HG03342 (cell line): Measurements from ENCODE around the gene ERVK3-1.
"Not testable (repeated sequence)": the region's sequence is repeated elsewhere in the genome, so short reads cannot be mapped to it uniquely, and the experiment has no call there.

ENCODE experiments used
- ATAC-seq: cut with Tn5 transposase; IDR thresholded peaks from one replicate; pipeline ENCODE4 v1.9.1; 2021; ENCODE audit warnings: mild to moderate bottlenecking, moderate library complexity; ENCODE audit not compliant: unreplicated experiment

Gene ERVK3-1

DNA sequence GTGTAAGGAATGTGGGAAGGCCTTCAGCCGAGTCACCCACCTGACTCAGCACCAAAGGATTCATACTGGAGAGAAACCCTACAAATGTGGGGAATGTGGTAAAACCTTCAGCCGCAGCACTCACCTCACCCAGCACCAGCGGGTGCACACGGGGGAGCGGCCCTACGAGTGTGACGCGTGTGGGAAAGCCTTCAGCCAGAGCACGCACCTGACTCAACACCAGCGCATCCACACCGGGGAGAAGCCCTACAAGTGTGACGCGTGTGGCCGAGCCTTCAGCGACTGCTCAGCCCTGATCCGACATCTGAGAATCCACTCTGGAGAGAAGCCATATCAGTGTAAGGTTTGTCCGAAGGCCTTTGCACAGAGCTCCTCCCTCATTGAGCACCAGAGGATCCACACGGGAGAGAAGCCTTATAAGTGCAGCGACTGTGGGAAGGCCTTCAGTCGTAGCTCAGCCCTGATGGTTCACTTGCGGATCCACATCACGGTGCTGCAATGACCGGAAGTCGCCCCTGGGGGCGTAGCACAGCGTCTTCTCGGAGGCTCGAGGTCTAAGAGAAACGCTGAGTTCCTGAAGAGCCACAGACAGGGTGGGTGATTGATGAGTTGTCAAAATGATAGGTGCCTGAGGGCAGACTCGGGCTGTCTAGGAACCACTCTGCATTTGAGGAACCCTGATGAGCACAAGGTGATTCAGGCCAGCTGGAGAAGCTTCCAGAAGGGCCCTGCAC, 33.8 kb downstream of the ERVK3-1 start:
- no peak for ATAC-seq

DNA sequence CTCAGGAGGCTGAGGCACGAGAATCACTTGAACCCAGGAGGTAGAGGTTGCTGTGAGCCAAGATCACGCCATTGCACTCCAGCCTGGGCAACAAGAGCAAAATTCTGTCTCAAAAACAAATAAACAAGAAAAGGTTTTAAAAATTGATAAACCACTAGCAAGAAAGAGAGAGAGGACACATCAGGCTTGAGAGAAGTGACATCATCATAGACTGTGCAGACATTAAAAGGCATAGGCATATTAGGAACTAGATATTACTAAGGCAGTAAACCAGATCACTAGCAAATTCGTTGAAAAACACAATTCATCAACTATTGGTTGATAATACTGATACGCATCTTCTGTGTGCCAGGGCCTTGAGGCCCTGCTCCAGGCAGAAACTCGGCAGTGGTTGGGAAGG, 40.4 kb downstream of the ERVK3-1 start:
- ATAC-seq, result no peak

DNA sequence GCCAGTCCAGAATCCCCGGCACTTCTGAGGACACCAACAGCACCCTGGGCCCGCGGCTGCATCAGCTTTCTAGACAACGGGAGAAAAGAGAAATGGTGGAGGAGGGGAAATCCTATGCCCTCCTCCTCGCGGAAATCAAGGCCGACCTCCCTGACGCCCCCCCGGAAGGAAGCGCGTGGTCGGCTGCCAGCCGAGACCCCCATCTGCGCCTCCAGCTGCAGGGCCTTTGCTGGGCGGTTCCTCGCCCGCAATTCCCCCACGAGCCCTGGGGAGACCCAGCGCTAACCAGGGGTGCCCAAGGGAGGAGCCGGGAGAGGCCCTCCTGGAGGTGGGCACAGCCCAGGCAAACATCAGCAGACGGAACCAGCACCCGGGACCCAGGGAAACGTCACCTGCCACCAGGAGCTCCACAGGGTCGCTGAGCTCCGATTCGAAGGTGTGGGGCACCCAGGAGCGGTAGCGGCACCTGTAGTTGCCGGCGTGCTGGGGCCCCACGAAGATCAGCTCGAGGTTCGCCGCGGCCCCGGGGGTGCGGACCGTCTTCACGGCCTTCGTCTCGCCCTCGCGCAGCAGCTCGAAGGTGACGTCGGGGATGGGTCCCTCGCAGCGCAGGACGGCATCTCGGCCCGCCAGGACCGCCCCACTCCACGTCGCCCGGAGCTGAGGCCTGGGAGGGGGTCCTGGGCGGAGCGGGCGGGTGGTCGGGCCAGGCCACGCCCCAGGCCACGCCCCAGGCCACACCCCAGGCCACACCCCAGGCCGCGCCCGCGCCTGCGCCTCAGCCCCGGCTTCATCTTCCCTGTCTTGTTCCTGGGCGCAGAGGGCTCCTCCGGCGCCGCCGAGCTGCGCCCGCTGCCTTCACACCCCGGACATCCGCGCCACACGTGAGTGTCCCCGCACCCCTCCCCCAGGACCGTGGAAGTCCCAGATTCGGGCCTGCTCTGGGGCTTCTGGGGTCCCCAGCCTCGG, 42.1 kb downstream of the ERVK3-1 start:
- ATAC-seq, result peak; percentile 85

DNA sequence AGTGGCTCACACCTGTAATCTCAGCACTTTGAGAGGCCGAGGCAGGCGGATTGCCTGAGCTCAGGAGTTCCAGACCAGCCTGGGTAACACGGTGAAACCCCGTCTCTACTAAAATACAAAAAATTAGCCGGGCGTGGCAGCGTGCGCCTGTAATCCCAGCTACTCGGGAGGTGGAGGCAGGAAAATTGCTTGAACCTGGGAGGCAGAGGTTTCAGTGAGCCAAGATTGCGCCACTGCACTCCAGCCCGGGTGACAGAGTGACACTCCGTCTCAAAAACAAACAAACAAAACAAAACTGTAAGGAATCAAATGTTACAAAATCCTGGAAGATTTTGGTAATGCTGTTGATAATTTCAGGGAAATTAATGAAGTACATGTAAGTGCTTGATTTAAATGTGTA, 42.9 kb downstream of the ERVK3-1 start:
- not testable (repeated sequence) for ATAC-seq

DNA sequence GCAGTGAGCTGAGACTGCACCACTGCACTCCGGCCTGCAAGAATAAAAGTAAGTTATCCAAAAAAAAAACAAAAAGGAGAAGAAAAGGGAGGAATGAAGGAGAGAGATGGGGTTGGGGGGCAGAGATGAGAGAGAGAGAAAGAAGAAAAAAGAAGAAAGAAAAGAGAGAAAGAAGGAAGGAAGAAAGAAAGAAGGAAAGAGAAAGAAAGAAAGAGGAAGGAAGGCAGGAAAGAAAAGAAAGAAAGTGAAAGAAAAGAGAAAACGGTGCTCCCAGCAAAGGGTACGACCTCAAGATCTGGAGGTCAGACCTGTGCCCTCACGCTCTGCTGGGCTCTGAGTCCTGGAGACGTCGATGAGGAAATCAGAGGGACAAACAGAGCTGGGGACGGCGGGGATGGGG, 44.4 kb downstream of the ERVK3-1 start:
- no peak for ATAC-seq

DNA sequence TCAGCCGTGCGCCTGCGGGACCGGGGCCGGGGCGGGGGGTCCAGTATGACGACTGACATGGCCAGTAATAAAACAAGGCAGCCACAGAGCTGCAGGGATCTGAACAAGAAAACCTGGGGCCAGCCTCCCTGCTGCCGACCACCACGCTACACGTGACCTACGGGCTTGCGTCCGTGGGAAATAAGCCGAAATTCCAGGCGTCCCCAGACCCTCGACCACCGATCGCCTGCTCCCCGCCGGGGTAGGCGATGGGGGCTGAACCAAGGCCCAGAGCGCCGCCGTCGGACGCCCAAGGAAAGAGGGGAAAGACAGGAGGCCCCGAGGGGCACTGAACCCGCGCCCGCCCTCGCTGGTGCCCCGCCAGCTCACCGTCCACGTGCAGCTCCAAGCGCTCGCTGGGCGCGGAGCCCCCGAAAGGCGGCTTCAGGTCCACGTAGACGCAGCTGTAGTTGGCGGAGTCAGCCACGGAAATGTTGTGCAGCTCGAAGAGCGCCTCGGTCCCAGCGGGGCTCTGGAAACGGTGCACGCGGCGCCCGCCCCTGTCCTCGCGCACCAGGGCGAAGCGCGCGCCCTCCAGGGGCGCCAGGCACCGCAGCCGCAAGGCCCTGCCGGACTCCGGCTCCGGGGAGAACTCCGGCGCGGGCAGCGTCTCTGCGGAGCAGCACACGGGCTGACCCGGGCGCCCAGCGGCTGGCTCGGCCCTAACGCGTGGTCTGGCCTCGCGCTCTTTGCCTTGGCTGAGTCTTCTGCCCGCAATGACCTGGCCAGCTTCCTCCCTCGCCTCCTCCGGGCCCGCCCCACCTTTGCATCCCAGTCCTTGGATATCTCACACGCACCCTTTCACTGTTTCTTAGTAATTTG, 45.1 kb downstream of the ERVK3-1 start:
- ATAC-seq, result no peak

- no peak for ATAC-seq
These were observed 45.8 kb downstream of the ERVK3-1 start for GRCh38 chr19:58350871-58351557.

- no peak for ATAC-seq
These were observed 46.3 kb downstream of the ERVK3-1 start for GRCh38 chr19:58351558-58351878.

GRCh38 chr19:58351990-58352755, 47.0 kb downstream of the ERVK3-1 start:
- no peak for ATAC-seq

DNA sequence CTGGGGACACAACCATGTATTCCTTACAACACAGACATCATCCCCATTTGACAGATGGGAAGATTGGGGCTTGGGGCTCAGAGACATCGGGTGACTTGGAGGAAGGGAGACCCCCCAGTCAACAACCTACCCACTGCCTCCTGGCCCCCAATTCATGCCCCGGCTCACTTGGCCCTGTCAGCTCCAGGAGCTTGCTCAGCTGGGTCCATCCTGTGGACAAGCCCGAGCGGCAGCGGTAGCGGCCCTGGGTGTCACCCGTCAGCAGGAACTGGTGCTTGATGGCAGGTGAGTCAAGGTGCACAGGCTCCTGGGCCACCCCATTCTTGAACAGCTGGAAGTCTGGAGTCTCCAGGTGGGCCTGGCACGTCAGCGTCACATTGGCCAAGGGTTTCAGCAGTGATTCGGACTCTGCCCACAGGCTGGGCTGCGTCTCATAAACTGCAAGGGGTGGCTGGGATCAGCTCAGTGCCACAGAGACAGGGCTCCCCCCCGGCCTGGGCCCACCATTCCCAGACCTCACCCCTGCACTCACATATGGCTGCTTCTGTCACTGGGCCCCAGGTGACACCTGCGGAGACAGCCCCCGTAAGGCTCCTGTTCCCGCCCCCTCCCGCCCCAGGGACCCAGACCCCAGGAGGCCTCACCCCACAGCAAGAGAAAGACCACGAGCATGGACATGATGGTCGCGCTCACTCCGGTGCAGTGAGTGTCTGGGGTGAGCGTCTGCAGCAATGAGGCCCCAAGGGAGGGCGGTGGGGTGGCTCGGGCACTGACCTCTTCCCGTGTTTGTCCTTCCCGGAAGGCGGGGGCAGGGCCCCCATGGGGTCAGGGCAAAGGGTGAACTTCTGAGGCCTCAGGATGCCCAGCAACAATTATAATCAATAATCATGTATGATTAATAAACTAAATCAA, 47.8 kb downstream of the ERVK3-1 start, which contains the start of gene A1BG:
Gene A1BG, minus strand, starts transcription at position 733 of the 912 bp plus-strand sequence. Its CDS starts 55 bp downstream, at position 678.
- ATAC-seq, result no peak

- no peak for ATAC-seq
These were observed 48.7 kb downstream of the ERVK3-1 start for GRCh38 chr19:58353717-58354477.

DNA sequence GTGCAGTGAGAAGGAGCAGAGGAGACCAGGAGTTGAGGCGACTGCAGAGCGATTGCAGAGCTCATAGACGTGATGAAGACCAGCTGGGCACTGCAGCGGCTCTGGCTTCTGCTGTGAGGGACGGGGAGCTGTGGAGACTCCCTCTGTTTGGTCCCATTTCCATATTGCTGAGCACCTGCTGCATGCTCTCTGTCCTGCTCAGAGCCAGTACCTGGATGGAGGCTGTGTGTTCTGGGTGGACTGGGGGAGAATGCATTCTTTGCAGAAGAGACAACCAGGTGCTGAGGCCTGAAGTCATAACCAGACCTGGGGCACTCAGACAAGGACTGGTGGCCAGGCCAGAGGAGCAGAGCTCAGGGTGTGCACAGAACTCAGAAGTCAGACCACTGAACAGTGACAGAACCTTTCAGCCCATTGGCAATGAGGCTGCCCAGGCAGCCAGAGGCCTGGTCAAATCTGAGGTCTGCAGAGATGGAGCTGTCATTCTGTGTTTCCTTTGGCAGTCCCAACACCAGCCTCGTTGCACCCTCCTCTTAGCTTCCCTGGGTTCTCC, 49.4 kb downstream of the ERVK3-1 start:
- ATAC-seq, result no peak

DNA sequence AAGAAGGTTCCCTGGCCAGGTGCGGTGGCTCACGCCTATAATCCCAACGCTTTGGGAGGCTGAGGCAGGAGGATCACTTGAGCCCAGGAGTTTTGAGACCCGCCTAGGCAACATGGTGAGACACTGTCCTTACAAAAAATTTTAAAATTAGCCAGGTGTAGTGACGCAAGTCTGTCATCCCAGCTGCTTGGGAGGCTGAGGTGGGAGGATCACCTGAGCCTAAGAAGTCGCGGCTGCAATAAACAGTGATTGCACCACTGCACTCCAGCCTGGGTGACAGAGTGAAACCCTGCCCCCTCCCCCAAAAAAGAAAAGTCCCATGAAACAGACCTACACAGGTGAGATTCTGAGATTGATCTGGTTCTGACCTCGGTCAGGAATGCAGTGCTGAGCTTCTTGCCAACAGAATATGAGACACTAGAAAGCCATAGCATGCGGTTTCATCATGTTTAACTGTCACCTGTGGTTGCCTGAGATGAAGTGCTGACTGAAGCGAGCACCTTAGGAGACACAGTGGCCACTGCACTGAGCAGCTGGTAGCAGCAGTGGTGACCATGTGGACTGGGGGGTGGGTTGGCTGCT, 50.1 kb downstream of the ERVK3-1 start:
- no peak for ATAC-seq

DNA sequence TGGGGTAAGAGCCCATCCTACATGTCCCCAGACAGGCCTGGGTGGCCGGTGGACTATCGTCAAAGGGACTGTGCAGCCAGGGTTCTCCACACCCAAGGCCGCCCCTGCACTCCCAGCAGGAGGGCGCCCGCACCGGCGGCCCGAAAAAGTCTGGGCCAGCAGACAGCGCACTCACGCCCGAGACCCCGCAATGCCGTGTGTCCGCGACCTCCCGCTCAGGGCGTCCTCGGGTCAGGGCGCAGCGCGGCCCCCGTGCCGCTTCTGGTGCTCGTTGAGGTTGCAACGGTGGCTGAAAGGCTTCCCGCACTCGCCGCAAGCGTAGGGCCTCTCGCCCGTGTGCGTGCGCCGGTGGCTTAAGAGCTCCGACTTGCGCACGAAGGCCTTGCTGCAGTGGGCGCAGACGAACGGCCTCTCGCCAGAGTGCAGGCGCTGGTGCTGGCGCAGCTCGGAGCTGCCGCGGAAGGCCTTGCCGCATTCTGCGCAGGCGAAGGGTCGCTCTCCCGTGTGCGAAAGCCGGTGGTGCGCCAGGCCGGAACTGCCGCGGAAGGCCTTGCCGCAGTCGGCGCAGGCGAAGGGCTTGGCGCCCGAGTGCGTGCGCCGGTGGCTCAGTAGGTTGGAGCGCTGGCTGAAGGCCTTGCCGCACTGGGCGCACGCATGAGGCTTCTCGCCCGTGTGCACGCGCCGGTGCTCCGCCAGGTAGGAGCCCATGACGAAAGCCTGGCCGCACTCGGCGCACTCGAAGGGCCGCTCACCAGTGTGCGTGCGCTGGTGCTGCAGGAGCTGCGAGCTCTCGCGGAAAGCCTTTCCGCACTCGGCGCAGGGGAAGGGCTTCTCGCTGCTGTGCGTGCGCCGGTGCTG, 51.0 kb downstream of the ERVK3-1 start:
- ATAC-seq, result no peak

DNA sequence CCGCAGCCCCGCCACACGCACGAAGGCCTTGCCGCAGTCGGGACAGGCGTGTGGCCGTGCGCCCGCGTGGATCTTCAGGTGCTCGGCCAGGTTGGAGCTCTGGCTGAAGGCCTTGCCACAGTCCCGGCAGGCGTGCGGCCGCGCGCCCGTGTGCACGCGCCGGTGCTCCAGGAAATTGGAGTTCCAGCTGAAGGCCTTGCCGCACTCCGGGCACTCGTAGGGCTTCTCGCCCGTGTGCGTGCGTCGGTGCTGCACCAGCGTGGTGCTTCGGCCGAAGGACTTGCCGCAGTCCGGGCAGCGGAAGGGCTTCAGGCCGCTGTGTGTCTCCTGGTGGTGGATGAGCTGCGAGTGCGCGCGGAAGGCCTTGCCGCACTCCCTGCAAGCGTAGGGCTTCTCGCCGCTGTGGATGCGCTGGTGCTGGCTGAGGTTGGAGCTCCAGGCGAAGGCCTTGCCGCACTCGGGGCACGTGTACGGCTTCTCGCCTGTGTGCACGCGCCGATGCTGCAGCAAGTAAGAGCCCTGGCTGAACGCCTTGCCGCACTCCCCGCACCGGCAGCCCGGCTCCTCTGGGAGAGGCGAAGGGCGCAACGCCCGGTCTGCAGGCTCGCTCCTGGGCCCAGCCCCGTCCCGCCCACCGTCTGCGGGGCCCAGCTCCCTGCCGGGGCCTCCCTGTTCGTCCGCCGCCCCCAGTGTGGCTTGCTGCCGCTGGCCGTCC, 51.7 kb downstream of the ERVK3-1 start:
- ATAC-seq, result no peak
